NCI-H1048 (cell line): Measurements from ENCODE around the gene CCP110.

Experiments
- DNase-seq: peaks from one replicate; lab custom pipeline; 2025; lab: John Stamatoyannopoulos, UW

Gene CCP110

DNA sequence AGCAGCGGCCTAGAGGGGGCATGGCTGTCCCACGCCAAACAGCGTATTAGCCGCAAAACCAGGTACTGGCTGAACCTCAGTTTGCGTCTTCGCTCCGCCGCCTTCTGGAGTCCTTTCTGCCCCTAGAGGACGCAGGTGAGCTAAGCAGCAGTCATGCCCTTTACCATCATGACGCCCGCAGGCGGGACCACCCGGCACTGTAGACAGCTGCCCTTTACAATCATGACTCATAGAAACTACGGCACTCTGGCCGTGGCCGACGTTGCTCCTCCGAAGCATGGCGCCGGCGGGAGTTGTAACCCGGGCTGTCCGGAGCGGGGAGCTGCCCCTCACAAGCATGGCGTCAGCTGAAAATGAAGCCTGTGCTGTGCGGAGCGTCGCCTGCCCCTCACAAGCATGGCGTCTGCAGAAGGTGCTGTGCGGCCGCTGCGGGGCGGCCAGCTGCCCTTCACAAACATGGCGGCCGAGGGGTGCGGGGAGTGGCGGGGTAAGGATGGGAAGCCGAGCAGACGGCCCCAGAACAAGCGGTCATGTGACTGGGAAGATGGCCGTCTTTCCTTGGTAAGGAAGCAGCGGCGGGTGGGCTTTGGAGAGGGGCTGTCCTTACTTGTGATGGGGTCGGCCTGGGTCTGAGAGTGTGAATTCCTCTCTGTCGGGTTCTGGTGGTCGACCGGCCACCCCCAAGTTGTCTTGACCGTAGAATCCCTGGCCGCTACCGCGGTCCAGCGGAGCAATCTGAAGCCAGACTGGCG, 31.6 kb downstream of the CCP110 start, which contains the start of gene VPS35L:
Gene VPS35L (plus strand): TSS at position 518 of the 752 bp plus-strand sequence. CDS start 27 bp downstream, at position 545.
- peak; percentile 53 for DNase-seq

DNA sequence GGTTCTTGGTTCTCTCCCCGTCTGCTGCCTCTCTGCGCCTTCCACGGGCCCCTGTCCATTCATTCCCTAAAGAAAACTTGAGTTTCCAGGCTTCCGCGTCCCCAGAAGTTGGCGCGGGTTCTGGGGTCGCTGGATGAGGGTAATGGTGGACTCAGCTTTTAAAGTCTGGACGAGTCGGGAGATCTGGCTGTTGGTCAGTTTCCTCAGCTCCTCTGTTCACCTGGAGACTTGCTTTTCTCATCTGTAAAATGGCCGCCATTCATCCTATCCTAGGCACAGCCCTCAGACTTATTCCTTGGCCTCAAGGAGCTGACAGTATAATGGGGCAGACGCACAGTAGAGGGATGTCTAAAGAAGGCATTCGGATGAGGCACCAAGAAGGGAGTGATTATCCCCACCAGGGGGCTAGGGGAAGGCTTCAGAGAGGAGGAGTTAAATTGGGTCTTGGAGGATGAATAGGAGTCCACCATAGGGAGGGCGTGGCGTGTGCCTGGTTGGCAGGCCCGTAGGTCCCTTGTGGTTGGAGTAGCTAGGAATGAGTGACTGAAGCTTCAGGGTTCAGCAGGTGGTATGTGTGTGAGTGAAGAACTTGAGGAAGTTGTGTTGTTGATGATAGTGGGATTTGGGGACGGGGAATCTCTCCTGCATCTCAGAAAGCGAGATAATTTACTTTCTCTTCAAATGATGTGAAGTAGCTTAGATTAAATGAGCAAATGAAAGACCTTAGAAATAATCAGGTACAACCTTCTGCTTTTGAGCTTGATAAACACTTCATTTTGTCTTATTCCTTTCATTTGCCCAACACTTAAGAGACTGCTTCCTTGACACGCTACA, 32.4 kb downstream of the CCP110 start:
- DNase-seq = no peak

DNA sequence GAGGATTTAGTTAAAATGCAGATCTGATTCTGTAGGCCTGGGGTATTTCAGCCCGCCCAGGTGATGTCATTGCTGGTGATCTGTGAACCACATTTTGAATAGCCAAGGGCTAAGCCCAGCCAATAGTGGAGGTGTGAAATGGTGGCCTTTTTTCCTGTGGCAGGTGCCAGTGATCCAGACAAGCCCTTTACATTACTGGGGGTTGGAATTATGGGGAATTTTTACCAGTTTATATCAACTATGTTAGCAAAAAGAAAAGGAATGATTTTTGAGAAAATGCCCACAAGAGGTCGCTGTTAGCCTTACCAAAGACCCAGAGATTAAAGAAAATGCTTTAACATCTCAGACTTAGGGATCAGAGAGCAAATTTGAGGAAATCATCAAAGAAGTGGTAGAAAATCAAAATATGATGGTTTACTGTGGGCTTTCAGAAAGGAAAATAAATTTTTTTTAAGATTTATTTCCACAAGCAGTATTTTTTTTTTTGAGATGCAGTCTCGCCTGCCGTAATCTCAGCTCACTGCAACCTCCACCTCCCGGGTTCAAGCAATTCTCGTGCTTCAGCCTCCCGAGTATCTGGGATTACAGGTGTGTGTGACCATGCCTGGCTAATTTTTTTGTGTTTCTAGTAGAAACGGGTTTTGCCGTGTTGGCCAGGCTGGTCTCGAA, 35.6 kb downstream of the CCP110 start:
- DNase-seq = no peak

GRCh38 chr16:19560078-19560477, 36.3 kb downstream of the CCP110 start:
- DNase-seq = no peak

DNA sequence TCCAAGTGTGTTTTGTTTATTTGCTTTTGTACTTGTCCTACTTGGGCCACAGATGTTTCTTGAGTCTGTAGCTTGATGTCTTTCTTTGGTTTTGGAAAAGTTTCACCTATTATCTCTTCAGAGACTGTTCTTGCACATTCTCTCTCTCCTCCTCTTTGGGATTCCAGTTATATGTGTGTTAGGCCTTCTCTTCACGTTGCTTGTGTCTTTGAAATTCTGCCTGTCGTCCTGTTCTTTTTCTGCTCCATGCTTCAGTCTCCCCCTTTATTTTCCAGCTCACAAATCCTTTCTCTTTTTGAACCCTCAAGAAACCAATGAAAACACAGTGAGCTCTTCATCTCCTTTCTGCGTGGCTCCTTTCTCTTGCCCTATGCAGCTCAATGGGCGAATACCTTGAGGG, 39.6 kb downstream of the CCP110 start:
- DNase-seq = no peak

- DNase-seq = no peak
Measured at GRCh38 chr16:19566362-19566761, 42.6 kb downstream of the CCP110 start.

DNA sequence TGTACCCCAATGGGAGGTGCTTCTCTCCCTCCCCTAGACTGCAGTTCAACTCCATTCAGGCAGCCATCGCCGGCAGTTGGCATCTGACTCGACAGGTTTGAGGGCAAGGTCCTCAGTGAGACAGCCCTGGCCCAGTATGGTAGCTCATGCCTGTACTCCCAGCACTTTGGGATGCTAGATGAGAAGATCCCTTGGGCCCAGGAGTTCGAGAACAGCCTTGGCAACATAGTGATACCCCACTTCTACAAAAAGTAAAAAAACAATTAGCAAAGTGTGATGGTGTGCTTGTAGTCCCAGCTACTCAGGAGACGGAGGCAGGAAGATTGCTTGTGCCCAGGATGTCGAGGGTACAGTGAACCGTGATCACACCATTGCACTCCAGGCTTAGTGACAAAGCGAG, 43.8 kb downstream of the CCP110 start:
- no peak for DNase-seq

- DNase-seq = no peak
Measured at GRCh38 chr16:19573997-19574396, 50.3 kb downstream of the CCP110 start.

GRCh38 chr16:19574615-19575014, 50.9 kb downstream of the CCP110 start:
- no peak for DNase-seq

GRCh38 chr16:19578378-19578971, 54.7 kb downstream of the CCP110 start:
- DNase-seq = no peak

DNA sequence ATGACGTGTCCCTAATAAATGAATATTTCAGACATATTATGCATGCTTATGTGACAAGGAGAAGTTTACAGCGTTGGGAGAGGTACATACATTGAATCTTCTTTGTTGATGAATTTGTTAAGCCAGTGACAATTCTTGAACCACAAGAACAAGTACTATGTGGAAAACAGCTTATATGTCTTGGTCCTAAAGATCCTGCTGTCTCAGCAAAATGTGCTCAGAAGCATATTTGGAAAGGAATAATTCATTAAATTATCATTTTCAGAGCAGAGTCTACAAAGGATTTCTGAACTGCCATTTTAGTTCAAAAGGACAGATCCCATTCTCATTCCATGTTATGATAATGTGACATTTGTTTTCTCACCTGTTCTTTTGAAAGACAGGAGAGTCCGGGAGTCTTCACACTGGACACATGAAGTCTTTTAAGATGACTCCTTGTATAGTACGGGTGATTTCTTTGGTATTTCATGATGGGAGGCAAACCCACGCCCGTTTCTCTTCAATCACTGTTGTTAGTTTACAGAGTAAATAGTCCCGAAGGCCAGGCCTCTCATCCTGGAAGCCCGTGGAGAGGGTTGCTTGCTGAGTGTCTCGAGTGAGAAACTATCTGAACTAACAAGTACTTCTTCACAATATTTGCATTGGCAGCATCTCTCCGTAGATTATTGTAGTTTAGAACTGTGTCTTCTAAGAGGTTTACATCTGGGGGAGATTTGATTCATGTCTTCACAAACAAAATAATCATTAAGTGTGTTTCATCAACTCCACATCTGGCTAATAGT, 58.5 kb downstream of the CCP110 start:
- no peak for DNase-seq

GRCh38 chr16:19583665-19584300, 60.0 kb downstream of the CCP110 start:
- no peak for DNase-seq

DNA sequence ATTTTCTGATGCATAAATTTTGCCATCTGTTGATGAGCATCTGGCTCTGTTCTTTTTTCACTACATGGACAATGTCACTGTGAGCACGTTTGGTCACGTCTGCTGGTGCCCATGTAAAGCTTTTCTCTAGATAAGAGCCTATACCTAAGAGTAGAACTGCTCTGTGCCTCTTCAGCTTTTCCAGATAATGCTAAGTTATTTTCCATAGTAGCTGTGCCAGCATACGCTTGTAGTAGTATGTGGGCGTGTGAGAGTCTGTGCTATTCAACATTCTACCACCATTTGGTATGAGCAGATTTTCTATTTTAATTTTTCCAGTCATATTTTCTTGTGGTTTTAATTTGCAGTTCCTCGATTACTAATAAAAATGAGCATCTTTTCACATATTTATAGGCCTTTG, 64.9 kb downstream of the CCP110 start:
- no peak for DNase-seq

DNA sequence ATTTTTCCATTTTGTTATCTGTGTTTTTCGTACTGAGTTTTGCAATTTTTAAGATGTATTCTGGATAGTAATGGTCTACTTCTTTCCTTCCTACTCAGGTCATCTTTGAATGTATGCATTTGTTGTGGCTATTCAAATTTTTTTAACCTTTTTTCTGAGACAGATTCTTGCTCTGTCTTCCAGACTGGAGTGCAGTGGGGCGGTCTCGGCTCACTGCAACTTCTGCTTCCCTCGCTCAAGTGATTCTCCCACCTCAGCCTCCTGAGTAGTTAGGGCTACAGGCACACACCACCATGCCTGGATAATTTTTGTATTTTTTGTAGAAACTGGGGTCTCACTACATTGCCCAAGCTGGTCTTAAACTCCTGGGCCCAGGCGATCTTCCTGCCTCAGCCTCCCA, 65.4 kb downstream of the CCP110 start:
- DNase-seq = no peak

GRCh38 chr16:19589771-19590302, 66.1 kb downstream of the CCP110 start:
- no peak for DNase-seq

GRCh38 chr16:19595043-19595767, 71.5 kb downstream of the CCP110 start:
- no peak for DNase-seq

DNA sequence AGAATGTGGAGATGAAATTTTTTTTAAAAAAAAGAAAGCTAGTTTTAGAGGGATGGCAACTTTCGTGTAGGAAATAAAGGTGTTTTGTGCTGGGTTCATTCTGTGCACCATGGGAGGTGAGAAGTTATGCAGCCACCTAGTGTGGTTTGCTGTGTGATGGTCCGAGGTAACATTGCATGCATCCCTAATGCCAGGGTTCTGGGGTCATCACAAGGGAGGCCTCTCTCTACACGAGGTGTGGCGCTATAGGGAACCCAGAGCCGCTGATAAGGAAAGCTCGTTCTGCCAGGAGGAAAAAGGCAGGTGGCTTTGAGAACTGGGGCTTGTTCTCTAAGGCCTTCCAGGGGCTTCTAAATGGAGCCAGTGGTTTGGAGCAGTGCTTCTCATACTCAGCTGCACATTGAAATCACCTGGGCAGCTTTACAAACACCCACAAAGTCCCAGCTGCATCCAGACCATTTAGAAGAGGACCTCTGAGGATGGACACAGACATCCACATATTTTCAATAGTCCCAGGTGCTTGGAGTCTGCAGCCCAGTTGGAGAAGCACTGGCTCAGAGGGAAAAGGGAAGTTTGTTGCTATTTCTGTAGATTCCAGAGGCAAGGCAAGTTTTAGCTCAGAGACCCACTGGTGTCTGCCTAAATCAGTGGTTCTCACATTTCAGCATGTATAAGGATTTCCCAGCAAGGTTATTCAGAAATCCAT, 75.2 kb downstream of the CCP110 start:
- no peak for DNase-seq

- DNase-seq = no peak
Measured at GRCh38 chr16:19599968-19600716, 76.4 kb downstream of the CCP110 start.
